AG09309 (cell line): ENCODE measurements around the gene HECW1.

Experiments
- DNase-seq: peaks from one replicate; pipeline ENCODE4 v3.0.0-alpha.2; 2010; ENCODE audit warnings: low read depth
- H3K4me3 ChIP-seq: 2 replicates; pipeline ENCODE4 v1.5.1; 2011; ENCODE audit warnings: mild to moderate bottlenecking, low read depth, low read length, moderate library complexity; ENCODE audit not compliant: control insufficient read depth
- CTCF ChIP-seq: IDR thresholded peaks from 2 replicates; pipeline ENCODE4 v1.5.1; 2011; ENCODE audit warnings: mild to moderate bottlenecking, low read depth, low read length, inconsistent platforms; ENCODE audit not compliant: insufficient read depth, control insufficient read depth; ENCODE audit errors: missing control alignments

Gene HECW1

GRCh38 chr7:43506460-43506859 is 394.0 kb downstream of the HECW1 start:
- no peak for DNase-seq
- no peak for TF ChIP-seq CTCF
- H3K4me3 ChIP-seq = no peak overlapping the region

DNA sequence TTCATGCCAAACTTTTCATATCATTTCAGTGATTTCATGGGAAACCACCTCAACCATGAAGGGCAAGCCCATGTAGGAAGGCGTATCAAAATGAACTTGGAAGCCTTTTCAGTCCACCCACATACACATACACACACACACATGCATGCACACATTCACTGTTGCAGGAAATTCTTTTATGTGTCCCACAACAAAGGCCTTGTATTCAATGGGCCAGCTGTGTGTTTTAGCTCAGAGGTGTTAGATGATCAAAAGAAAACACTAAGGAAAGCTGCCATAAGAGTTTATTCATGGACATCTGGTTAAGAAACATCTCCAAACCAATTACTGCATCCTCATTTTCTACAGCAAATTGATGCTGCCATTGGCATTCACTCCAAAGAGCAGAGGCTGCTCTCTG is 396.0 kb downstream of the HECW1 start:
- no peak overlapping the region for H3K4me3 ChIP-seq
- no peak for TF ChIP-seq CTCF
- DNase-seq = no peak

- DNase-seq = no peak
- TF ChIP-seq CTCF = no peak
Measured at GRCh38 chr7:43509906-43510305, 397.5 kb downstream of the HECW1 start.

DNA sequence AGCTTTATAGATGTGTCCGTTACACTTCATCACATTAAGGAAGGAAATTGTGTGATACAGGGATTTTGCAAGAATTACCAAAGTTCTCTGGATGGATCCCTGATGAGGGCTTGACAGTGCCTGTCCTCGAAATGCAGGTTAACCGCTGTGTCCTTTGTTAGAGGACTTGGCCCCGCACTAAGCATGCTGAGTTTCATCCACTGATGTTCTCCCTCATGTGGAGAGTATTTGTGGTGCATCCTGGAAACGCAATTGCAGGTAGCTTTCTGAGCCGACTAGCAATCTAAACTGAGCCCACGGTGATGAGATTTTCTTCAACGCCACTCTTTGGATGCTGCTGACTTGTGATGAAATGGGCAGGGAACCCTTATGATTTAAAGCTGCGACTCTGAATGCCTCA is 398.6 kb downstream of the HECW1 start:
- no peak for TF ChIP-seq CTCF
- no peak for DNase-seq
- H3K4me3 ChIP-seq = no peak overlapping the region

More at GRCh38 chr7:43509906-43510305, 397.5 kb downstream of the HECW1 start:
- H3K4me3 ChIP-seq = no peak overlapping the region

DNA sequence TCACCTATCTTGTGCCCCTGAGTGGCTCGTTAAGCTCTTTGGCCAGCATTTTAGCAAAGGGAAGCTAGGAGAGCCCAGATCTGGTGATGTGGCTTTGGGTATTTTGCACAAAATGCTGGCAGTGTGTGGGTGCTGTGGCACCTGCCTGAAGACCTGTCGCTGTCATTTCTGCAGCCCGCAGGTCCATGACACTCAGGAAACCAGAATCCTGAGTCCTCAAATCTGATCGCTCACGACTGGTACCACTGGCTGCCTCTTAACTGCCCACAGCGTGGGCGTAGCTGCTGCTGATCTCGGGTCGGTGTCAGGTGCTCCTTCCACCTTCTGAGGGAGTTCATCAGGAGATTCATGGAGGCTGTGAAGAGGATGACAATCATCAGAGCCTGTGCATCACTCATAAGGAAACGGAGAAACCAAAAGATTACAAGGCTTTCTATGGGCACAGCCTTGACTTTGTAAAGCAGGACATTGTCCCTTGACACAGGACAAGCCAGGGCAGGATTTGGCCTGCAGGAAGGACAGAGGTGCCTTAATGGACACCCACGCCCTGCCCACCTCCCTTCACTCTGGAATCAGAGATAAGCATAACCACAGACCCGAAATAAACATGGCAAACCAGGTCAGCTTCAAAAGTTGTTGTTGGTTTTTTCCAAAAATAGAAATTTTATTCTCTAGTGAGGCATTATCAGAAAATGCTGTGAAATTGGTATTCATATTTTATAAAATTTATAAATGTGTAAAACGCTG is 399.5 kb downstream of the HECW1 start:
- TF ChIP-seq CTCF = no peak
- H3K4me3 ChIP-seq = no peak overlapping the region
- no peak for DNase-seq

DNA sequence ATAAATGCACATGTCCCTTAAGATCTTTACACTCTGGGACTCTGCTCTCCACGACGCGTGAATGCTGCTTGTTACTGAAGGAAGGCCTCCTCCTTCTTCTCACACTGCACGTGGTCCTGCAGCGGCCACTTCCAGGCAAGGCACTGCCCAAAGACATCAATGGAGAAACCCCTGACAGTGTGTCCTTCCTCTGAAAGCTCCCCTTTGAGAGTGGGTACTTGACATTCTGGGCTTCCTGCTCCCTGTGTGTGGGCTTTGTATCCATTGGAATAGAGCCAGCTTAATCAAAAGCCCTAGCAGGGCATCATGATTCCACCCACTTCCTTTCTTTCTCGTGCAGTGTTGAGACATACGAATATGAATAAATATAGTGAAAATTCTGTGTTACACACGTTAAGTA is 400.8 kb downstream of the HECW1 start:
- no peak for TF ChIP-seq CTCF
- no peak for DNase-seq
- H3K4me3 ChIP-seq = no peak overlapping the region
